GM13976 (cell line): Measurements from ENCODE around the gene OR10A3.

Experiments used
- DNase-seq: peaks from one replicate; pipeline ENCODE4 v3.0.0; 2012; ENCODE audit warnings: low spot score
- CTCF ChIP-seq: IDR thresholded peaks from 2 replicates; pipeline ENCODE4 v1.5.1; 2012; ENCODE audit warnings: borderline replicate concordance, mild to moderate bottlenecking; ENCODE audit not compliant: insufficient read depth; ENCODE audit errors: extremely low read depth, missing control alignments, control extremely low read depth
- in situ Hi-C: fragments of 300-500 bp; cut with MboI; formaldehyde crosslinking; loops from one replicate; pipeline ENCODE4 v1.12.0; 2022; ENCODE audit warnings: low sequenced_read_pairs, mixed read lengths, inconsistent platforms; ENCODE audit not compliant: unreplicated experiment

OR10A3 gene

GRCh38 chr11:7911011-7911410, 30.5 kb downstream of the OR10A3 start:
- in situ Hi-C loops: no loop called here
- no peak for DNase-seq
- no peak for TF ChIP-seq CTCF

- in situ Hi-C loops: no loop called here
- TF ChIP-seq CTCF: no peak
- no peak for DNase-seq
Observed at GRCh38 chr11:7910286-7910788, 31.2 kb downstream of the OR10A3 start.

- no peak for DNase-seq
Observed at GRCh38 chr11:7909585-7910285, 31.8 kb downstream of the OR10A3 start.

GRCh38 chr11:7907121-7907520, 34.4 kb downstream of the OR10A3 start:
- TF ChIP-seq CTCF: no peak
- no peak for DNase-seq
- in situ Hi-C loops: no loop called here

More at GRCh38 chr11:7909585-7910285, 31.8 kb downstream of the OR10A3 start:
- no peak for TF ChIP-seq CTCF
- in situ Hi-C loops: no loop called here

GRCh38 chr11:7906481-7906880, 35.0 kb downstream of the OR10A3 start:
- DNase-seq: no peak
- in situ Hi-C loops: no loop called here
- no peak for TF ChIP-seq CTCF

- DNase-seq: no peak
- no peak for TF ChIP-seq CTCF
- in situ Hi-C loops: no loop called here
Observed at GRCh38 chr11:7905961-7906429, 35.5 kb downstream of the OR10A3 start.
